Kidney (tissue), 14 donors: ENCODE data around the gene TIAL1. TPM values are rescaled to one million over a fixed set of nuclear protein-coding genes. Genes with fewer than 3 reads are reported as not detected.

Experiments
- DNase-seq, 5 donors: peaks; one replicate each; pipeline ENCODE4 v3.0.0-alpha.2; 2013 to 2020
- FAIRE-seq: peaks from 2 replicates; lab custom pipeline; 2012; peaks lifted over from hg19 to GRCh38; lab: Jason Lieb, UNC
- H3K27ac ChIP-seq, 2 donors: one replicate each; pipeline ENCODE4 v1.7.0; 2013; ENCODE audit warnings: low read depth in 2 of 2, low read length in 2 of 2, inconsistent platforms in 1 of 2
- H3K27me3 ChIP-seq: one replicate; pipeline ENCODE4 v1.7.1; 2013; ENCODE audit warnings: low read length, inconsistent platforms; ENCODE audit not compliant: control insufficient read depth, insufficient read depth
- H3K36me3 ChIP-seq, 3 donors: one replicate each; pipeline versions ENCODE4 v1.7.0 to v1.7.1; 2013; ENCODE audit warnings: low read length in 3 of 3, control low read depth in 1 of 3, inconsistent platforms in 1 of 3; ENCODE audit not compliant: insufficient read depth in 3 of 3, control insufficient read depth in 2 of 3
- H3K4me1 ChIP-seq, 3 donors: one replicate each; pipeline versions ENCODE4 v1.7.0 to v1.7.1; 2013; ENCODE audit warnings: low read length in 3 of 3, inconsistent platforms in 1 of 3, low read depth in 1 of 3; ENCODE audit not compliant: control insufficient read depth in 2 of 3, insufficient read depth in 2 of 3
- H3K4me3 ChIP-seq, 3 donors: one replicate each; pipeline versions ENCODE4 v1.7.0 to v1.8.1; 2013; ENCODE audit warnings: low read length in 3 of 3, control low read depth in 1 of 3, inconsistent platforms in 1 of 3
- H3K9ac ChIP-seq, 3 donors: one replicate each; pipeline versions ENCODE4 v1.7.0 to v1.7.1; 2013; ENCODE audit warnings: low read length in 3 of 3, control low read depth in 1 of 3, inconsistent platforms in 1 of 3
- H3K9me3 ChIP-seq, 3 donors: one replicate each; pipeline versions ENCODE4 v1.7.0 to v1.7.1; 2013; ENCODE audit warnings: low read length in 3 of 3, control low read depth in 1 of 3, inconsistent platforms in 1 of 3; ENCODE audit not compliant: control insufficient read depth in 2 of 3, insufficient read depth in 1 of 3
- CTCF ChIP-seq: IDR thresholded peaks from 3 replicates; pipeline ENCODE4 v1.5.1; 2012; ENCODE audit warnings: mild to moderate bottlenecking, moderate library complexity, borderline replicate concordance; ENCODE audit not compliant: insufficient read depth; ENCODE audit errors: extremely low read depth
- intact Hi-C: fragments of 100-400 bp; cut with DNase I; formaldehyde crosslinking; loops from one replicate; pipeline ENCODE4 v1.11.1; 2022
- polyA plus RNA-seq: library from polyadenylated mRNA; stranded (reverse); fragments of 350-450 nt; fragmentation: Illumina TruSeq; extraction: RNeasy Lipid Tissue Mini Kit (QIAGEN cat#74804); gene quantifications from one replicate; pipeline ENCODE4 v1.2.3, GENCODE V29; 2014; ENCODE audit warnings: low read depth, low replicate concordance; ENCODE audit not compliant: insufficient read depth
- total RNA-seq: library from RNA; stranded (reverse); fragmentation: NEBNext Ultra II Directional; extraction: Animal tissue kit (Norgen Biotek cat#: 25700); gene quantifications from one replicate; pipeline ENCODE4 v1.2.1, GENCODE V29; 2021
- donor health status: control.
- donor health status: control.
- donor health status: control.
- donor health status: control.
- donor health status: control.
- donor health status: DM: yes; HTN: yes; CAD: no.
- donor health status: Normal renal cell carcinoma (clear cell type).

The TIAL1 gene
- total and polyA plus RNA-seq, 2 donors from 2014 or later: 46.7 to 88.8 TPM

- Histone ChIP-seq H3K27me3 (no peaks in the 10 kb centered on the region), H3K4me3 (no peak overlapping the region), H3K9me3 (no peaks in the 10 kb centered on the region), H3K36me3 (no peaks in the 10 kb centered on the region), H3K4me1 (peaks cover 0 to 3% (median 3%) of the 10 kb centered on the region in 3 donors), H3K9ac (no peak overlapping the region), H3K27ac (no peak overlapping the region)
- FAIRE-seq (no peak), DNase-seq (no peak)
- TF ChIP-seq CTCF: no peak
- intact Hi-C loops: no loop called here
Observed at GRCh38 chr10:119538632-119539358, 58.0 kb downstream of the TIAL1 start.

GRCh38 chr10:119537953-119538630, 58.7 kb downstream of the TIAL1 start:
- Histone ChIP-seq H3K27ac (no peak overlapping the region), H3K9ac (no peak overlapping the region), H3K4me1 (peaks cover 0 to 2% (median 0%) of the 10 kb centered on the region in 3 donors), H3K4me3 (no peak overlapping the region), H3K36me3 (no peaks in the 10 kb centered on the region), H3K9me3 (no peaks in the 10 kb centered on the region), H3K27me3 (no peaks in the 10 kb centered on the region)
- TF ChIP-seq CTCF: no peak
- intact Hi-C loops: no loop called here
- no peak for FAIRE-seq
- no peak for DNase-seq

- no peak overlapping the region for H3K27ac ChIP-seq
- no peak for TF ChIP-seq CTCF
- H3K9ac ChIP-seq: no peak overlapping the region
- H3K27me3 ChIP-seq: no peaks in the 10 kb centered on the region
- no peak for DNase-seq
- no peak overlapping the region for H3K4me3 ChIP-seq
- intact Hi-C loops: no loop called here
- FAIRE-seq: no peak
- H3K4me1 ChIP-seq: peaks cover 0 to 2% (median 0%) of the 10 kb centered on the region in 3 donors
- no peaks in the 10 kb centered on the region for H3K36me3 ChIP-seq
- H3K9me3 ChIP-seq: no peaks in the 10 kb centered on the region
Observed at GRCh38 chr10:119536508-119537025, 60.2 kb downstream of the TIAL1 start.
